PC-3 (cell line): Measurements from ENCODE around the gene UBXN10.

ENCODE experiments used
- EZH2 ChIP-seq: fragments of 300-600 bp; sonication (generic); IDR thresholded peaks from one replicate; pipeline ENCODE4 v1.6.1; 2017; ENCODE audit warnings: antibody characterized with exemption, mild to moderate bottlenecking, low read length; ENCODE audit not compliant: unreplicated experiment
- EZH2phosphoT487 ChIP-seq: fragments of 300-600 bp; sonication (generic); IDR thresholded peaks from 2 replicates; pipeline ENCODE4 v1.6.1; 2018; ENCODE audit warnings: mild to moderate bottlenecking, antibody characterized with exemption, low read length, borderline replicate concordance
- TF ChIP-seq, protein P1 (sequence below): fragments of 300-600 bp; sonication (generic); conservative IDR thresholded peaks from 2 replicates; pipeline ENCODE4 v1.5.1; 2017; ENCODE audit warnings: antibody characterized with exemption, low read depth, mild to moderate bottlenecking, low read length

DNA sequence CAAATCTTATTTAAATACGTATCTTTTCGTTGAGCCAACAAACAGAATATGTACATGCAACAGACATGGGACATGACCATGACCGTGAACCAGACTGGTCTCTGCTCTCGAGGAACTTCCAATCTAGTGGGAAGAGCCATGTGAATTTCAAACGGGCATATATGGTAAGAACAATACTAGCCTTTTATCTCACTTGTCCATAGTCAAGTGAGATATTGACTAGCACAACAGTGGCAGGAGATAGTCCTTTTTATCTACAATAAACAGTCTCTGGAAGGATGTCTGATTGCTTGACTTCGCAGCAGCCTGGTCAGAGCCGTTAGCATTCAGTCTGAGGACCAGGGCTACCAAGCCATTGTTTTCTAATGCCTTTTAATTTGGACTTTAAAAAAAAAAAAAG lies 13.0 kb downstream of the UBXN10 start:
- TF ChIP-seq, protein P1, sequence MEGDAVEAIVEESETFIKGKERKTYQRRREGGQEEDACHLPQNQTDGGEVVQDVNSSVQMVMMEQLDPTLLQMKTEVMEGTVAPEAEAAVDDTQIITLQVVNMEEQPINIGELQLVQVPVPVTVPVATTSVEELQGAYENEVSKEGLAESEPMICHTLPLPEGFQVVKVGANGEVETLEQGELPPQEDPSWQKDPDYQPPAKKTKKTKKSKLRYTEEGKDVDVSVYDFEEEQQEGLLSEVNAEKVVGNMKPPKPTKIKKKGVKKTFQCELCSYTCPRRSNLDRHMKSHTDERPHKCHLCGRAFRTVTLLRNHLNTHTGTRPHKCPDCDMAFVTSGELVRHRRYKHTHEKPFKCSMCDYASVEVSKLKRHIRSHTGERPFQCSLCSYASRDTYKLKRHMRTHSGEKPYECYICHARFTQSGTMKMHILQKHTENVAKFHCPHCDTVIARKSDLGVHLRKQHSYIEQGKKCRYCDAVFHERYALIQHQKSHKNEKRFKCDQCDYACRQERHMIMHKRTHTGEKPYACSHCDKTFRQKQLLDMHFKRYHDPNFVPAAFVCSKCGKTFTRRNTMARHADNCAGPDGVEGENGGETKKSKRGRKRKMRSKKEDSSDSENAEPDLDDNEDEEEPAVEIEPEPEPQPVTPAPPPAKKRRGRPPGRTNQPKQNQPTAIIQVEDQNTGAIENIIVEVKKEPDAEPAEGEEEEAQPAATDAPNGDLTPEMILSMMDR: no peak
- TF ChIP-seq EZH2: no peak
- no peak for TF ChIP-seq EZH2phosphoT487
